HG03342 (cell line): ENCODE measurements around the gene SLC25A44.

Source experiments
- ATAC-seq: cut with Tn5 transposase; IDR thresholded peaks from one replicate; pipeline ENCODE4 v1.9.1; 2021; ENCODE audit warnings: mild to moderate bottlenecking, moderate library complexity; ENCODE audit not compliant: unreplicated experiment

Gene SLC25A44

DNA sequence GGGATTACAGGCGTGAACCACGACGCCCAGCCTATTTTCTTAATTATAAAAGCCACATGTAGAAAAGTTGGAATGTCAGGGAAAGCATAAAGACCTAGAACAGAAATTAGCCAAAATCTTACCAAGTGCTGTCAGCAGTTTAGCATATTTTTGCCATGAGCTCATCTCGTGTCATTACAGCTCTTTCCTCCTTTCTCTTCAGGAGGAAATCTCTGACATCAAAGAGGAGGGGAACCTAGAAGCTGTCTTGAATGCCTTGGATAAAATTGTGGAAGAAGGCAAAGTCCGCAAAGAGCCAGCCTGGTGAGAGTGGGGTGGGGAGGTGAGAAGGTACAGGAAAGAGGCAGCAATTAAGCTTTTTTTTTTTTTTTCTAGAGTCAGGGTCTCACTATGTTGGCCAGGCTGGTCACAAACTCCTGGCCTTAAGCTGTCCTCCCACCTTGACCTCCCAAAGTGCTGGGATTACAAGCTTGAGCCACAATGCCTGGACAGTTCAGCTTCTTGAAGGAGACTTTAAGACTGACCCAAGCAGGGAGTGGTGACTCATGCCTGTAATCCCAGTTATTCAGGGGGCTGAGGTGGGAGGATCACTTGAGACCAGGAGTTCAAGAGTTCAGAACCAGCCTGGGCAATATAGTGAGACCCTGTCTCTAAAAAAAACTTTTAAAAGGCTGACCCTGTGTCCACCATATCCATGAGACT, 39.7 kb downstream of the SLC25A44 start:
- no peak for ATAC-seq

DNA sequence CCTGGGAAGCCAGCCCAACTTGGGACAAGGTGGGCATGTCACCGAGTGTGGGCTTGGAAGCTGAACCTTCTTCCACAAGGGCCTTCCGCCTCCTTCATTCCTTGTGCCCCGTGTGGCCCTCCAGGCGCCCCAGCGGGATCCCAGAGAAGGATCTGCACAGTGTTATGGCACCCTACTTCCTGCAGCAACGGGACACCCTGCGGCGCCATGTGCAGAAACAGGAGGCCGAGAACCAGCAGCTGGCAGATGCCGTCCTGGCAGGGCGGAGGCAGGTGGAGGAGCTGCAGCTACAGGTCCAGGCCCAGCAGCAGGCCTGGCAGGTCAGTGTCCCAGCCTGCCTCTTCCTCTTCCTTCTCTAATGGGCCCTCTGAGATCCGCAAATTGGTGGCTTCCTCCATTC, 42.3 kb downstream of the SLC25A44 start:
- no peak for ATAC-seq

DNA sequence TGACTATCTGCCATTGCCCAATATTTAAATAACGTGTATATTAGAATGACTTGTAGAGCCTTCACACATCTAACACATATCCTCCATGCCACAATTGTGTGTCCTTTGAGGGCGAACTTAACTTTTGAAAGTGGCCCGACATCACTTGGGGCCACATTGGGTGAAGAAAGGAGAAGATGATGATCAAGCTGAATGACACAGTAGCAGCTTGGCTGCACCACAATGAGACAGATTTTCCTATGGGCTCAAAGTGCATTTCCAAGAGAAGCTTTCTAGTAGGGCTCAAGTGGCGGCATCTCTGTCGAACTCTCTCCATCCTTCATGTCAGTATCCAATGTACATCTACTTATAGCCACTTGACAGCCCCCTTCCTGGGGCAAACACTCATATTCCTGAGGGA, 44.3 kb downstream of the SLC25A44 start:
- no peak for ATAC-seq

DNA sequence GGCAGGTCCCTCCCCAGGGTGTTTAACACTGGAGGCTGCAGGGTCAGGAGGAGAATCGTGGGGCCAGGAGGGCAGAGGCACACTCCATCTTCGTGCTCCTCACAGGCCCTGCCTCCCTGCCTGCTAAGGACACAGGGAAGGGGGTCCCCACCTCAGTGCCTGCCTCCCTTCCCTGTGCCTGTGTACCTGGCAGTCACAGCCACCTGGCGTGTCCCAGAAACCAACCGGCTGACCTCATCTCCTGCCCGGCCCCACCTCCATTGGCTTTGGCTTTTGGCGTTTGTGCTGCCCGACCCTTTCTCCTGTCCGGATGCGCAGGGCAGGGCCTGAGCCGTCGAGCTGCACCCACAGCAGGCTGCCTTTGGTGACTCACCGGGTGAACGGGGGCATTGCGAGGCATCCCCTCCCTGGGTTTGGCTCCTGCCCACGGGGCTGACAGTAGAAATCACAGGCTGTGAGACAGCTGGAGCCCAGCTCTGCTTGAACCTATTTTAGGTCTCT, 47.5 kb downstream of the SLC25A44 start:
- no peak for ATAC-seq

DNA sequence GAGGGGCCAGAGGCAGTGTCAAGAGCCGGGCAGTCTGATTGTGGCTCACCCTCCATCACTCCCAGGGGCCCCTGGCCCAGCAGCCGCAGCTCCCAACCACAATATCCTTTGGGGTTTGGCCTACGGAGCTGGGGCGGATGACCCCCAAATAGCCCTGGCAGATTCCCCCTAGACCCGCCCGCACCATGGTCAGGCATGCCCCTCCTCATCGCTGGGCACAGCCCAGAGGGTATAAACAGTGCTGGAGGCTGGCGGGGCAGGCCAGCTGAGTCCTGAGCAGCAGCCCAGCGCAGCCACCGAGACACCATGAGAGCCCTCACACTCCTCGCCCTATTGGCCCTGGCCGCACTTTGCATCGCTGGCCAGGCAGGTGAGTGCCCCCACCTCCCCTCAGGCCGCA, 48.0 kb downstream of the SLC25A44 start, which contains the start of gene BGLAP:
Gene BGLAP, plus strand, starts transcription at position 259 of the 400 bp plus-strand sequence. Its CDS starts 48 bp downstream, at position 307.
- ATAC-seq: no peak

DNA sequence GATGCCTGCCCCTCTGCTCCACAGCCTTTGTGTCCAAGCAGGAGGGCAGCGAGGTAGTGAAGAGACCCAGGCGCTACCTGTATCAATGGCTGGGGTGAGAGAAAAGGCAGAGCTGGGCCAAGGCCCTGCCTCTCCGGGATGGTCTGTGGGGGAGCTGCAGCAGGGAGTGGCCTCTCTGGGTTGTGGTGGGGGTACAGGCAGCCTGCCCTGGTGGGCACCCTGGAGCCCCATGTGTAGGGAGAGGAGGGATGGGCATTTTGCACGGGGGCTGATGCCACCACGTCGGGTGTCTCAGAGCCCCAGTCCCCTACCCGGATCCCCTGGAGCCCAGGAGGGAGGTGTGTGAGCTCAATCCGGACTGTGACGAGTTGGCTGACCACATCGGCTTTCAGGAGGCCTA, 48.8 kb downstream of the SLC25A44 start:
- no peak for ATAC-seq

DNA sequence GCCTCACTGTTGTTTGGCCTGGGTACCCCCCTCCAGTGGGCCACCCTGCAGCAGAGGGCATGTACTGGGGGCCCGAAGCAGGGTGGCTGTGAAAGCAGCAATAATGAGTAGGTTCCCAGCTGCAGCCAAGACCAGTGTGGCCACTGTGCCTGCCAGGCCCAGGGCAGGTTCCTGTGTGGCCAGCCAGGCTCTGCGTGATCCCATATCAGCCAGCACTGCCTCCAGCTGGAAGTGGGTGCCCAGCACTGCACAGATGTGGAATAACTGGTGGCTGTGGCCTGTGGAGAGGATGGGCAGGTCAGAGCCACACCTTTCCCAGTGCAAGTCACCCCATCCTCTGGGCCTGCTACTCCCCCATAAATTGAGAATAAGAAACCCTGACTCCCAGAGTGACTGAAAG, 50.2 kb downstream of the SLC25A44 start:
- no peak for ATAC-seq

DNA sequence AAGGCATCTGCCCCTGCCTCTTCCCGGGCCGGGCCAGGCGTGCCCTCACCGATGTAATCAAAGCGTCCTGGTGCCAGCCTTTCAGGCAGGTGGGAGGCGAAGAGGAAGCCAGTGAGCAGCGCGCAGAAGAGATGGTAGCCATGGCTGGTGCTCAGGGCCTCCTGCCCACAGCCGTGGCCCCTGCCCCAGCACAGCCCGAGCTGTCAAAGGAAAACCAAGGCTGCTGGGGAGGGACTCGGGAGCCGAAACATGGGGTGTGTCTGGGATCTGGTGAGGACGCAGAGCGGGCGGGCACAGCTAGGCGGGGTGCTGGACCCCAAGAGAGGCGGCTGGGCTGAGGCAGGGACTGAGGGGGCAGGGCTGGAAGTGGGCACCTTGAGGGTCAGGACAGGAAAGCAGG, 50.8 kb downstream of the SLC25A44 start:
- ATAC-seq: no peak

DNA sequence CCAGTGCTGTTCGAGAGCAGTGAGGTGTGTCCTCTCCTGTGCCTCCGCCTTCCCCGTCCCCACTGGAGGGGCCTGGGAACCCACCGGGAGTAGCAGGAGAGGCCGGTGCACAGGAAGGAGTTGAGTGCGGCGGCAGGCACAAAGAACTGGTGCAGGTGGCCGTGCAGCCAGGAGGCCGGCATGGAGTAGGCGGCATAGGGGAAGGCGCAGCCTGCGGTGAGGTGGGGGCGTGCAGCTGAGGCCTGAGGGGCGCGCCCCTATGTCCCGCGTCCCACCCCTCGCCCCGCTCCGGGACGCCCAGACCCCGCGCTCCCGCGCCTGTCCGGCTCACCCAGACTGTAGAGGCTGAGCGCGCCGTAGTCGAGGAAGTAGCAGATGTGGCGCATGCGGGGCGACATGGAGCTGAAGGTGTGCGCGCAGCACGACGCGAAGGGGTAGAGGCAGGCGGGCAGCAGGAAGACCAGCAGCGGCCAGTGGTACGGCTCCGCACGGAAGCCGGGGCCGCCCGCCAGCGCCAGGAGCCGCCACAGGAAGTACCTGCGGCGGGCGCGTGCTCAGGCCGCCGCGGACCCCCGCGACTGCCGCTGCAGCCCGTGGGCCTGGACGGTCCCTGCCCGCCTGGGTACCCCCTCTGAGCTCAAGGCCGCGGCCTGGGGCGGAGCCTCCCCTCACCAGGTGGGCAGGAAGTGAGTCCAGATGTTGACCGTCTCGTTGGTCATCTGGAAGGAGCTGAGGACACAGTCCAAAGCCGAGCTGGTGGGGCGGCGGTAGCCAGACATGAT, 51.7 kb downstream of the SLC25A44 start:
- ATAC-seq: no peak

DNA sequence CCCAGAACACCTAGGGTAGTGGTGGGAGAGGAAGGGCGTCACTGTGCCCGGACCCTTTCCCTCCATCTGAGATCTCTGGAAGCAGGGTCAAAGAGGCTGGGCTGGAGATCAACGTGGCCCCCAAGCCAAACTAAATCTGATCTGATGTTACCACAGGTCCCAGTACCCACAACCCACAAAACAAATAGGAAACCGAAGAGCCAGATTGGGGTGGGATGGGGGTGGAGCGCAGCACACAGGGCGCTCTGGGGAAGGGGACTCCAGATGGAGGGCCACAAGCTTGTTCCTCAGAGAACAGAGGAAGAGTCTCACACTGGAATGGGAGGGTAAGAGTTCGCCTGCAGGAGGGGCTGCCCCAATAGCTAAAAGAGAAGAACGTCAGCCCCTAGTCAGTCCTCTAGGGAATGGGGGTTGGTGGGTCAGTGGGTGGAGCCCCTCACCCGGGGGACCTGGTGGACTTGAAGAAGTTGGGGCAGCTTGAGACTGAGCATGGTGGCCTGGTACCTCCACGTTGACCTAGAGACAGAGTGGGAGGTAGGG, 52.4 kb downstream of the SLC25A44 start:
- no peak for ATAC-seq

DNA sequence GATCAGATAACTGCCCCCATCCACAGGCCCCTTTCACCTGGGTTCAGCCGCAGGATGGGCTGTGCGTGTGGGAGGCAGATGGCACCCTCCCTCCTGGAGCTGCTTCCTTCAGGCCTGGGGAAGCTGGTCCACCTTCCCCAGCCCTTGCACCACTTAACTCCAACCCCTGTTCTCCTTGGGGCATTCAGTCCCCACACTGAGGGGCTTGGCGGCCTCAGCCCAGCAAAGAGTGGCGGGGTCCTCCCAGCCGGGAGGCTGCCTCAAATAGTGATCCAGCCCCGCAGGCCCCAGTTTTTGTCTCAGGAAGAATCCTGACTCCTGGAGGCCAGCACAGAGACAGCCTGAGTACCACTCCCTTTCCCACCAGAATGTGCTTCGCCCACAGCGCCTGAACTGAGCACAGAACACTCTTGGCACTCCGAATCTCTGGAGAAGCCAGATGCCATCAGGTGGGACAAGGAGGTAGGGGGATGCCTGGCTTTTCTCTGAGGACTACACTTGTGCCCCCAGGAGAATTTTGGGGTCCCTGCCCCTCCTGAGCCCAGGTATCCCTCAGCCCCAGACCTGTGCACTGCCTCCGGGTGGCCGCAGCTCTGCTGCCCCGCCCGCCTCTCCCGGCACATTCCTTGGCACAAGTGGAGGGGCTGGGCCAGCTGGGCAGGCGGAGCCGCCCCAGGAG, 53.0 kb downstream of the SLC25A44 start:
- no peak for ATAC-seq

DNA sequence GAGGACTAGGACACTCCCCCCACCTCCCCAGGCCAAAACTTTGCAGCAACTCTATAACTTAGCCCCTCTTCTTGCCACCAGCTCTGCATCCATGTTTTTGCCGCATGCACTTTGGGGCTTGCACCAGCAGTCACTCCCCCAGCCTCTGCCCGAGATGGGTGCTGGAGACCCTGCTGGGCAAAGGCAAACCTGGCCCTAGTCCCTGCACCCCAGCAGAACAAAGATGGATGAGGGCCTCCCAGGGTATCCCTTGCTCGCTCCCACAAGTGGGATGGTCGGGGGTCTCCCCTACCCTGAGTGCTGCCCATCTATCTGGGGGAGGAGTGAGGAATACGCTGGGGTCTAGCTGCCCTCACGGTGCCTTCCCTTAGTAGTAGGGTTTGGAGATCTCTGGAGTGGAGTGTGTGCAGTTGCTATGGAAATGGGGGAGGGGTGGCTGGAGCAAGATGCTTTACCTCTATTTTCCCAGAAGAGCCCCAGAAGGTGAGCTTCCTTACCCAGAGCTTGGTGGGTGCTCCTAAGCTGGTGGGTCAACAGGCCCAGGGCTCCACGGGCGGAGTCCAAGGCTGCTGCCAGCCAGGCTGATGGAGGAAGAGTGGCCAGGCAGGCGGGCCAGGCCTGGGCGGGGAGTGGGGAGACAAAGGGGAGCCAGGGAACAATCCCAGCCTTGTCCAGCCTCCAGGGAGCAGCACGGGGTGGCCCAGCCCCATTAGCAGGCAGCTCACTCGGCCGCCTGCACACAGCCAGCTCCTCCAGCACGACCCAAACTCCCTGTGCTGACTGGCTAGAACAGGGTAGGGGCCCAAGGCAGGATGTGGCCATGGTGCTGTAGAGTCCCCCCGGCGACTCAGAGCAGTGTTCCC, 53.8 kb downstream of the SLC25A44 start, which contains the start of gene PAQR6:
Gene PAQR6, minus strand, starts transcription at position 597 of the 863 bp plus-strand sequence. CDS start 1,325 bp downstream, outside the sequence.
- ATAC-seq: no peak

DNA sequence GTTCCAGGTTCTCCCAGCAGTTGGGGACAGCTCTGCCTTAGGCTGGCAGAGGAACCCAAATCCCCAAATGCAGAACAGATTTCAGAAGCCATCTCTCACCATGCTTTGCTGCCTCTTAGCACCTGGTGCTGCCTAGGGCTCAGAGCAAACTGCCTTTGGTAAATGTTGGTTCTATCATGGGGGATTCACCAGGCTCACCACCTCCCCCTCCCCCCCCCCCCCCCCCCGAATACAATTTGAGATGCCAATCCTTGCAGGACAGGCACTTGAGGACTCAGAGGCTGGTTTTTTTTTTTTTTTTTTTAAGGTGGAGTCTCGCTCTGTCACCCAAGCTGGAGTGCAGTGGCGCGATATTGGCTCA, 54.4 kb downstream of the SLC25A44 start:
- no peak for ATAC-seq

DNA sequence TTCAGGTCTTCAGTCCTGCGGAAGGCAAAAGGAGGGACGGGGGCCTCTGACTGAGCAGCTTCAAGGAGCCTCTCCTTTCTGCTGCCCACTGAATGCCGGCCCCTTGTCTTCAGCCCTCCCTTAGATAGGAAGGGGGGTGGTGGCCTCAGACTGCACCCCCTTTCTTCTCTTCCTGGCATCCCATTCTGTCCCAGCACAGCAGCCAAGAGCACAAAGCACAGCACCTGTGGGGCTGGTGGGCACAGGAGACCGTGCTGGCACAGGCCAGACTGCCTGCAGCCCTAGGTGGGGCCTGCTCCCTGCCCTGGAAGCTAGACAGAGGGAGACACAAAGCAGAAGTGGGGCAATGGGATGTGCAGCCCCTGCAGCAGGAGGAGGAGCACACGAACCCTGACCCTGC, 55.7 kb downstream of the SLC25A44 start:
- no peak for ATAC-seq

DNA sequence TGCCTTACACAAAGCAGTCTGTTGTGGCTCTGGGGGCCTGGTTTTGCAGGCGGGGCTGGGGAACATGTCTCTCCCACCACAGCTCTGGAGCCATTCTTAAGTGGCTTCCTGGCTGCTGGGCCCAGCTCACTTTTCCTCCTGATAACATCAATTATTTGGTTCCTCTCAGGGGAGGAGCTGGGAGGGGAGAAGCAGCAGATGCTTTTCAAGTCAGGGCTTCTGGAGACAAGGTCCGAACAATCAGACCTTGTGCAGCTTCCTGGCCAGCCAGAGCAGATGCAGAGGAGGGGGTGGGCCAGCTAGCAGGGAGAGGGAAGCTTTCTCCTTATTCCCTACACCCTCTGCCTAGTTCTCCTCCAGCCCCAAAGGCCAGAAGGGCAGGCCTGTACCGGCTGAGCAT, 57.6 kb downstream of the SLC25A44 start:
- ATAC-seq: no peak

DNA sequence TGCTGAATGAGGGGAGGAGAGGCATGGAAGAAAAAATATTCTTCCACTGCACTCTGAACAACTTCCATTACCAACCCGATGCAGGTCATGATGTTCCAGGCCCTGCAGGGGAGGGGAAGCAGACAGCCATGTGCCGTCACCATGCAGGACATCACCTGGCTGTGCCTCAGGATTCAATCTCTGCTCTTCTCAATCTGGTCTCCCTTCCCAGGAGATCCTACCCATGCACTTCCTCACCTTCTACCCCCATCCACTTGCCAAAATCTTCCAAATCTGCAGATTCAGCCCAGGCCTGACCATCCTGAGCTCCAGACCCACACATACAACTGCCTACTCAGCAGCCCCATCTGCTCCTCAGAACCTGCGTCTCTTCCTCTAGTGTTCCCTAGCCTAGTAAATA, 59.7 kb downstream of the SLC25A44 start:
- ATAC-seq: no peak

DNA sequence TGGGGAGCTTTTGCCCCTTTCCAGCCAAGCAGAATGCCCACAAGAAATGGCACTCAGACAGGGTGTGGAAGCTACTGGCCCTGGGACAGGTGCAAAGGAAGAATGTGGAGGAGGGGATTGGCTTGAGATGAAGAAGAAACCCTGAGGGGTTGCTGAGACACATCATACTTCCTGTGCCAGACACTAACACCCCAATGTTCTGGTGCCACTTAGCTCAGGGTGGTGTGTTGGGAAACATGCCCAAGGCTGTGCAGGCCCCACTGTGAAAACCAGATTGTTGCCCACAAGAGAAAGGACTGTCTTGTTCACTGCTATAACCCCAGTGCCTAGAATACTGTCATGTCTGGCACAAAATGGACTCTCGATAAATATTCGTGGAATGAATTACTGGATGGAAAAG, 63.8 kb downstream of the SLC25A44 start:
- ATAC-seq: no peak

DNA sequence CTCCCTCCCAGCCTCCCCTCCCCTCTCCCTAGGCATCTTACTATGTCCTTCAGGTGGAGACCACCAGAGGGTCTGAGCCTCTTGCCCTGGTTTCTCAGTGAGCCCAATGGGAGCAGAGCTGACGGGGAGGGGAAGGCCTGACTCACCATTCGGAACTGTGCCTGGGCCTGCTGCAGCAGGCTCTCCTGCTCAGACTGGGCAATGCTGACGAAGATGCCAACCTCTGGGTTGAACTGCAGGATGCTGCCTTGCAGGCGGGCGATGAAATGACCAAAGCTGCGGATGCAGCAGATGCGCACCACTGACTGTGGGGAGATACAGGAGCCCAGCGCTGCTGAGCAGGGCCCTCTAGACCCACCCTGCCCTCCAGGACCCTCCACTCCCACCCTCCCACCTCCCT, 65.0 kb downstream of the SLC25A44 start:
- no peak for ATAC-seq

DNA sequence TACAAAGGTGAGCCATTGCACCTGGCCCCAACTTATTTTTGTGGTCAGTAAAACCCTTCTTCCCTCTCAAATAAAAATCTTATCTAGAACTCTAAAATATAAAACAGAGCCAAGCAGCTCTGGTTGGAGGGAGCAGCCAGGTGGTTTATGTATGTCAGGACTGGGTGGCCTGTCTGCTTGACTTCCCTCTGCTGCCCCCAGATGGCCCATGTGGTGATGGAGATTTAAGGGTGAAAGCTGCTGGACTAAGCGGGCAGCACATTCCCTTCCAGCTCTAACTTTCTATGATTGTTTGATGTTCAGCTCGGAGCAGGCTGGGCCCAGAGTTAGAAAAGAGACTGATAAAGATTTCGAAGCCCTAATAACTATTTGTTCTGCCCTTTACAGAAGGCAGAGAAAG, 65.9 kb downstream of the SLC25A44 start:
- no peak for ATAC-seq

DNA sequence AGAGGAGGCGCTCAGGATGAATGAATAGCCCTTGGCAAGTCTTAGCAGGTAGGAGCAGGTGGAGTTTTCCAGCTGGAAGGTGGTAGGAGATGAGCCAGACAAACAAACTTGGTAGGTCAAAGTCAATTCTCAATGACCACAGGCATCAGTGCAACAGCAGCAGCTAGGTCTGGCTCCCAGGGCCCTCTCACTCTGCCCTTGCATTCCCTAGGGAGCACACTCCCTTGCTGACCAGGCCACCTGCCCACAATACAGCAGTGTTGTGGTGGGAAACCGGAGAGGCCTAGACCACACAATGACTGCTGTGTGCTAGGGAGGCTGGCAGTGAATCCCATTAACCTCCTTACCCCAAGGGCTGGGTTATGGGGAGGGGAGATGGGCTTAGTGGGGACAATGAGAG, 67.0 kb downstream of the SLC25A44 start:
- no peak for ATAC-seq
